ENCODE results near the gene NAPG. TPM values are rescaled to one million over a fixed set of nuclear protein-coding genes. Genes with fewer than 3 reads are reported as not detected.
"Not testable (repeated sequence)": the region's sequence is repeated elsewhere in the genome, so short reads cannot be mapped to it uniquely, and the experiment has no call there.

The NAPG gene
- total RNA-seq, 4 donors from 2014 or later = 25.7 to 37.7 (median 32.7) TPM

GRCh38 chr18:10543277-10543676 is 17.4 kb downstream of the NAPG start:
- DNase-seq (ENCODE audit: low spot score) (no peak), ATAC-seq (ENCODE audit: low FRiP score) (no peak)
- TF ChIP-seq CTCF (IDR thresholded peaks at IDR 0.05) = no peak

GRCh38 chr18:10544093-10544748 is 18.4 kb downstream of the NAPG start:
- no peak for TF ChIP-seq CTCF (IDR thresholded peaks at IDR 0.05)
- no peak for ATAC-seq (ENCODE audit: low FRiP score)
- no peak for DNase-seq (ENCODE audit: low spot score)

- TF ChIP-seq CTCF (IDR thresholded peaks at IDR 0.05) = no peak
- ATAC-seq (ENCODE audit: low FRiP score) = no peak
- no peak for DNase-seq (ENCODE audit: low spot score)
Measured at GRCh38 chr18:10546557-10547300, 20.9 kb downstream of the NAPG start.

- no peak for TF ChIP-seq CTCF (IDR thresholded peaks at IDR 0.05)
- DNase-seq (ENCODE audit: low spot score) (no peak), ATAC-seq (ENCODE audit: low FRiP score) (no peak)
Measured at GRCh38 chr18:10552226-10552625, 26.4 kb downstream of the NAPG start.

GRCh38 chr18:10556251-10556650 is 30.4 kb downstream of the NAPG start:
- not testable (repeated sequence) for DNase-seq (ENCODE audit: low spot score)

GRCh38 chr18:10557085-10557677 is 31.4 kb downstream of the NAPG start:
- no peak for ATAC-seq (ENCODE audit: low FRiP score)
- no peak for TF ChIP-seq CTCF (IDR thresholded peaks at IDR 0.05)

More at GRCh38 chr18:10556251-10556650, 30.4 kb downstream of the NAPG start:
- ATAC-seq (ENCODE audit: low FRiP score) = not testable (repeated sequence)

GRCh38 chr18:10558243-10558966 is 32.6 kb downstream of the NAPG start:
- ATAC-seq (ENCODE audit: low FRiP score) = no peak
- no peak for TF ChIP-seq CTCF (IDR thresholded peaks at IDR 0.05)
- no peak for DNase-seq (ENCODE audit: low spot score)

More at GRCh38 chr18:10557085-10557677, 31.4 kb downstream of the NAPG start:
- no peak for DNase-seq (ENCODE audit: low spot score)
